ENCODE measurements around the gene TTLL3. TPM values are rescaled to one million over a fixed set of nuclear protein-coding genes. Genes with fewer than 3 reads are reported as not detected.

TTLL3 gene
- total RNA-seq, 1 donor from 2014 or later, result 7.1 TPM

GRCh38 chr3:9780458-9780812 lies 29.6 kb upstream of the TTLL3 start:
- DNase-seq (ENCODE audit: low spot score) (peak; percentile 73), ATAC-seq (peak; percentile 79)

GRCh38 chr3:9780910-9781309 lies 29.2 kb upstream of the TTLL3 start:
- ATAC-seq (peak; percentile 2), DNase-seq (ENCODE audit: low spot score) (no peak)

- ATAC-seq, result no peak
- DNase-seq (ENCODE audit: low spot score), result no peak
Measured at GRCh38 chr3:9781551-9781950, 28.5 kb upstream of the TTLL3 start.

- ATAC-seq (peak; percentile 44), DNase-seq (ENCODE audit: low spot score) (no peak)
Measured at GRCh38 chr3:9781978-9782603, 28.0 kb upstream of the TTLL3 start.

- ATAC-seq, result peak; percentile 19
Measured at GRCh38 chr3:9782770-9783169, 27.3 kb upstream of the TTLL3 start.

GRCh38 chr3:9783954-9784353 lies 26.1 kb upstream of the TTLL3 start:
- ATAC-seq, result no peak
- DNase-seq (ENCODE audit: low spot score), result no peak

More at GRCh38 chr3:9782770-9783169, 27.3 kb upstream of the TTLL3 start:
- DNase-seq (ENCODE audit: low spot score), result no peak

- DNase-seq (ENCODE audit: low spot score) (no peak), ATAC-seq (no peak)
Measured at GRCh38 chr3:9784965-9785364, 25.1 kb upstream of the TTLL3 start.

GRCh38 chr3:9785602-9786001 lies 24.5 kb upstream of the TTLL3 start:
- no peak for DNase-seq (ENCODE audit: low spot score)
- no peak for ATAC-seq

GRCh38 chr3:9786209-9786739 lies 23.8 kb upstream of the TTLL3 start:
- no peak for ATAC-seq
- no peak for DNase-seq (ENCODE audit: low spot score)

- ATAC-seq (no peak), DNase-seq (ENCODE audit: low spot score) (no peak)
Measured at GRCh38 chr3:9786825-9787669, 23.0 kb upstream of the TTLL3 start.

- DNase-seq (ENCODE audit: low spot score) (no peak), ATAC-seq (no peak)
Measured at GRCh38 chr3:9787714-9788113, 22.3 kb upstream of the TTLL3 start.

GRCh38 chr3:9791127-9791526 lies 18.9 kb upstream of the TTLL3 start:
- ATAC-seq (no peak), DNase-seq (ENCODE audit: low spot score) (no peak)

- DNase-seq (ENCODE audit: low spot score) (no peak), ATAC-seq (no peak)
Measured at GRCh38 chr3:9791790-9792404, 18.2 kb upstream of the TTLL3 start.

GRCh38 chr3:9792405-9793160 lies 17.5 kb upstream of the TTLL3 start, which contains the start of the genes ARPC4 and TADA3:
Gene ARPC4 (plus strand): TSS chr3:9793082. CDS start chr3:9793122, 40 bp downstream.
Gene TADA3 (minus strand): TSS chr3:9792473. CDS start chr3:9791466, 1,007 bp downstream.
- ATAC-seq (peak; percentile 94), DNase-seq (ENCODE audit: low spot score) (peak; percentile 91)

GRCh38 chr3:9793161-9793781 lies 16.8 kb upstream of the TTLL3 start:
- peak; percentile 2 for ATAC-seq
- DNase-seq (ENCODE audit: low spot score), result no peak

- DNase-seq (ENCODE audit: low spot score) (no peak), ATAC-seq (no peak)
Measured at GRCh38 chr3:9794400-9794799, 15.7 kb upstream of the TTLL3 start.

GRCh38 chr3:9795207-9795606 lies 14.9 kb upstream of the TTLL3 start:
- ATAC-seq, result no peak
- DNase-seq (ENCODE audit: low spot score), result no peak

- DNase-seq (ENCODE audit: low spot score), result no peak
- no peak for ATAC-seq
Measured at GRCh38 chr3:9797196-9797945, 12.7 kb upstream of the TTLL3 start.

GRCh38 chr3:9800529-9800928 lies 9.5 kb upstream of the TTLL3 start:
- peak; percentile 48 for ATAC-seq

GRCh38 chr3:9803494-9803893 lies 6.6 kb upstream of the TTLL3 start:
- no peak for DNase-seq (ENCODE audit: low spot score)
- no peak for ATAC-seq

More at GRCh38 chr3:9800529-9800928, 9.5 kb upstream of the TTLL3 start:
- no peak for DNase-seq (ENCODE audit: low spot score)
